Vagina (tissue), 2 donors: Measurements from ENCODE around the gene TTC3. TPM values are rescaled to one million over a fixed set of nuclear protein-coding genes. Genes with fewer than 3 reads are reported as not detected.

ENCODE experiments used
- DNase-seq, 2 donors: peaks; one replicate each; pipeline ENCODE4 v3.0.0-alpha.2; 2017; ENCODE audit errors: extremely low spot score in 2 of 2
- H3K27ac ChIP-seq: fragments of 200-600 bp; sonication (generic); one replicate; pipeline ENCODE4 v1.5.1; 2019
- H3K27me3 ChIP-seq: fragments of 200-600 bp; sonication (generic); one replicate; pipeline ENCODE4 v1.5.1; 2019
- H3K36me3 ChIP-seq, 2 donors: fragments of 200-600 bp; sonication (generic); one replicate each; pipeline ENCODE4 v1.5.1; 2017 to 2019
- H3K4me1 ChIP-seq: fragments of 200-600 bp; sonication (generic); one replicate; pipeline ENCODE4 v1.5.1; 2019
- H3K4me3 ChIP-seq, 2 donors: fragments of 200-600 bp; sonication (generic); 1 replicate in 1 of 2; 2 replicates in 1 of 2; pipeline ENCODE4 v1.5.1; 2016 to 2019
- H3K9me3 ChIP-seq: fragments of 200-600 bp; sonication (generic); one replicate; pipeline ENCODE4 v1.5.1; 2019
- POLR2A ChIP-seq, 2 donors: fragments of 450-650 bp; IDR thresholded peaks; one replicate each; pipeline ENCODE4 v1.6.1; 2017; ENCODE audit warnings: antibody characterized with exemption in 2 of 2, mild to moderate bottlenecking in 2 of 2, moderate library complexity in 2 of 2
- POLR2AphosphoS5 ChIP-seq, 2 donors: sonication (generic); formaldehyde crosslinking; IDR thresholded peaks; one replicate each; pipeline ENCODE4 v1.9.0; 2017; ENCODE audit warnings: antibody characterized with exemption in 2 of 2, mild to moderate bottlenecking in 2 of 2, low read depth in 1 of 2; ENCODE audit not compliant: insufficient read depth in 1 of 2
- intact Hi-C: fragments of 100-400 bp; cut with DNase I; formaldehyde crosslinking; loops from one replicate; pipeline ENCODE4 v1.15.1; 2023
- total RNA-seq: library from RNA; depleted of rRNA; stranded (reverse); fragments of >200 nt; gene quantifications from one replicate; pipeline ENCODE4 v1.2.3, GENCODE V29; 2016
- TF ChIP-seq, protein P1 (sequence below), 3 experiments: fragments of 450-650 bp in 2 of 3; fragments of 200-600 bp in 1 of 3; sonication (generic) in 1 of 3; IDR thresholded peaks; one replicate each; pipeline ENCODE4 v1.5.1; 2017 to 2019; ENCODE audit warnings: antibody characterized with exemption in 3 of 3, mild to moderate bottlenecking in 2 of 3, moderate library complexity in 2 of 3

The TTC3 gene
- total RNA-seq, 1 donor from 2014 or later, result 98.0 TPM

DNA sequence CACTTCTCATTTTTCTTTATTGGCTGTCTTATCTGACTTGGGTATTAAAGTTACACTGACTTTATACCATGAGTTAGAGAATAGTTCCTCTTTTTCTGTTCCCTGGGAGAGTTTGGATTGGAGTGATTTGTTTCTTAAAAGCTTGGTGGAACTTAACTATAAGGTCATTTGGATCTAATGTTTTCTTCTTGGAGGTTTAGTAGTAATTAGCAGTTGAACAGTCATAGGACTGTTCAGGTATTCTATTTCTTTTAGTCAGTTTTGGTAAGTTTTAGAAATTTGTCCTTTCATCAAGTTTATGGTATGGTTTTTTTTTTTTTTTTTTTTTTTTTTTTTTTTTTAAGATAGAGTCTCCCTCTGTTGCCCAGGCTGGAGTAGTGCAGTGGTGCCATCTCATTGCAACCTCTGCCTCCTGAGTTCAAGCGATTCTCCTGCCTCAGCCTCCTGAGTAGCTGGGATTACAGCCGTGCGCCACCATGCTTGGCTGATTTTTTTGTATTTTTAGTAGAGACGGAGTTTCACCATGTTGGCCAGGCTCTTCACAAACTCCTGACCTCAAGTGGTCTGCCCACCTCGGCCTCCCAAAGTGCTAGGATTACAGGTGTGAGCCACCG, 6.3 kb downstream of the TTC3 start:
- intact Hi-C loops, result no loop called here
- Histone ChIP-seq H3K4me1 (peaks cover 22% of the 10 kb centered on the region), H3K27me3 (no peaks in the 10 kb centered on the region), H3K36me3 (no peaks in the 10 kb centered on the region), H3K4me3 (no peak overlapping the region), H3K27ac (no peak overlapping the region), H3K9me3 (no peaks in the 10 kb centered on the region)
- TF ChIP-seq, protein P1, sequence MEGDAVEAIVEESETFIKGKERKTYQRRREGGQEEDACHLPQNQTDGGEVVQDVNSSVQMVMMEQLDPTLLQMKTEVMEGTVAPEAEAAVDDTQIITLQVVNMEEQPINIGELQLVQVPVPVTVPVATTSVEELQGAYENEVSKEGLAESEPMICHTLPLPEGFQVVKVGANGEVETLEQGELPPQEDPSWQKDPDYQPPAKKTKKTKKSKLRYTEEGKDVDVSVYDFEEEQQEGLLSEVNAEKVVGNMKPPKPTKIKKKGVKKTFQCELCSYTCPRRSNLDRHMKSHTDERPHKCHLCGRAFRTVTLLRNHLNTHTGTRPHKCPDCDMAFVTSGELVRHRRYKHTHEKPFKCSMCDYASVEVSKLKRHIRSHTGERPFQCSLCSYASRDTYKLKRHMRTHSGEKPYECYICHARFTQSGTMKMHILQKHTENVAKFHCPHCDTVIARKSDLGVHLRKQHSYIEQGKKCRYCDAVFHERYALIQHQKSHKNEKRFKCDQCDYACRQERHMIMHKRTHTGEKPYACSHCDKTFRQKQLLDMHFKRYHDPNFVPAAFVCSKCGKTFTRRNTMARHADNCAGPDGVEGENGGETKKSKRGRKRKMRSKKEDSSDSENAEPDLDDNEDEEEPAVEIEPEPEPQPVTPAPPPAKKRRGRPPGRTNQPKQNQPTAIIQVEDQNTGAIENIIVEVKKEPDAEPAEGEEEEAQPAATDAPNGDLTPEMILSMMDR (IDR thresholded peaks at IDR 0.05), result no peak
- DNase-seq, result no peak

DNA sequence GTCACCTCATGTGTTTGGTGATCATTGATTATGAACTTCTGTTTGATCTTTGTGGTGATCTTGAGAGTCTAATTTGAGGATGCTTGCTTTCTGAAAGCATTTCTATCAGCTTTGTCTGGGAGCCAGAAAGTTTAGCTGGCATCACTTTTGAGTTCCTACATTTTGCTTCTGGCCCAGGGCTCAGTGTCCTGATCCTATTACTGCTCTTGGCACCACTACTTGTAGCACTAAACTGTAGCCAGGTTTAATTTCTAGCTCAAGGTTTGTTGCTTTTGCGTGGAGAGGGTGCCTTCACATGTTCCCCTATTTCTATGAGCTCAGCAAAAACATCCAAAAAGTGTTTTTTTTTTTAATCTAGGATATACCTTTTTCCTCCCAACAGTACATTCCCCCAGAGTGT, 9.3 kb downstream of the TTC3 start:
- H3K4me1 ChIP-seq, result peaks cover 17% of the 10 kb centered on the region
- no peak for DNase-seq
- no peak overlapping the region for H3K27ac ChIP-seq
- no peaks in the 10 kb centered on the region for H3K27me3 ChIP-seq
- intact Hi-C loops, result no loop called here
- H3K36me3 ChIP-seq, result no peaks in the 10 kb centered on the region
- no peak overlapping the region for H3K4me3 ChIP-seq
- TF ChIP-seq POLR2A (IDR thresholded peaks at IDR 0.05) (no peak), POLR2AphosphoS5 (IDR thresholded peaks at IDR 0.05; ENCODE audit: insufficient read depth in 1 of 2, low read depth in 1 of 2) (no peak)
- TF ChIP-seq, protein P1 (IDR thresholded peaks at IDR 0.05), result no peak
- no peaks in the 10 kb centered on the region for H3K9me3 ChIP-seq

DNA sequence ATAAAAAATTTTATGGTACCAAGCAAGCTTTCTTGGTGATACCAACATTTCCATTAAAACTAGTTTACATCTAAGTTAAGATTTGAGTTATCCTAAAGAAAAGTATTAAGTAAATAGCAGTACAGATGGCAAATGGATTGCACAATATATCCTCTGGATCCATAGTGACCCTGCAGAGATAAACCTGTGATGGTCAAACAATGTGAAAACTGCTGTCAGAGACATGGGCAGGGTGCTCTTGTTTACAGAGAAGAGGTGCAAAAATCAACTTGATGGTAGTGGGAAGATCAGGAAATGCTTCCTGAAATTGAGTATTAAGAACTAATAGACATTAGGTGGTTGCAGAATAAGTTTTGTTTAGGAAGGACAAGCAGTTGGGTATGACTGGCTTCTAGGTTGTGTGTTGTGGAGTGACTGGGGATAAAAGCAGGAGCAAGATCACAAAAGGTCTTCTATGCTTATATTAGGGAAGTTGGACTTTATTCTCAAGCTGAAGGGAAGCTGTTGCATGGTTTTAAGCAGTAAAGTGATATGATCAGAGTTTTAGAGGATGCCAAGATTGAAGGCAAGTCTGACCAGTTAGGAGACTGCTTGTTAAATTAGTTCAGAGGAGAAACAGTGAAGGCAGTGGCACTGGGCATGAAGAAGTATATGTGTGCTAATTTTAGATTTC, 9.9 kb downstream of the TTC3 start:
- DNase-seq, result no peak
- H3K27ac ChIP-seq, result no peak overlapping the region
- H3K36me3 ChIP-seq, result no peaks in the 10 kb centered on the region
- no peaks in the 10 kb centered on the region for H3K27me3 ChIP-seq
- H3K4me1 ChIP-seq, result peaks cover 17% of the 10 kb centered on the region
- TF ChIP-seq POLR2A (IDR thresholded peaks at IDR 0.05), result no peak
- TF ChIP-seq, protein P1 (IDR thresholded peaks at IDR 0.05), result no peak
- no peak for TF ChIP-seq POLR2AphosphoS5 (IDR thresholded peaks at IDR 0.05; ENCODE audit: insufficient read depth in 1 of 2, low read depth in 1 of 2)
- intact Hi-C loops, result no loop called here
- no peak overlapping the region for H3K4me3 ChIP-seq
- no peaks in the 10 kb centered on the region for H3K9me3 ChIP-seq

DNA sequence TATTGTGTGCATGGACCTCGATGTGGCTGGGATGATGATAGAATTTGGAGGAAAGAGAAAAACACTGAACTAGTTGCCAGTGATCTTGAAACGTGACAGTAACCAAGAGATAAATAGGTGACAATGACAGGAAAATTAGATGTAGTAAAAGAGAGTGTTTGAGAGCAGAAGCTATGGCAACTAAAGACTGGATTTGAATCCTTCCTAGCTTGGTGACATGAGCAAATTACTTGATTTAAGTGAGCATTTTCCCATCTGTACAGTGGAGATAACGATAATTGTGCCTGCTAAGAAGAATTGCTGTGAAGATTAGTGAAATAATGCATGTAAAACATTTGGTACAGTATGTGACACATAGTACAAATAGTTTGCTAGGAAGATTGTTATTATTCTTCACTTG, 12.7 kb downstream of the TTC3 start:
- Histone ChIP-seq H3K4me1 (peaks cover 17% of the 10 kb centered on the region), H3K36me3 (no peaks in the 10 kb centered on the region), H3K4me3 (no peak overlapping the region), H3K27me3 (no peaks in the 10 kb centered on the region), H3K27ac (no peak overlapping the region), H3K9me3 (no peaks in the 10 kb centered on the region)
- intact Hi-C loops, result no loop called here
- no peak for TF ChIP-seq POLR2AphosphoS5 (IDR thresholded peaks at IDR 0.05; ENCODE audit: insufficient read depth in 1 of 2, low read depth in 1 of 2)
- TF ChIP-seq POLR2A (IDR thresholded peaks at IDR 0.05), result no peak
- TF ChIP-seq, protein P1 (IDR thresholded peaks at IDR 0.05), result no peak
- no peak for DNase-seq

DNA sequence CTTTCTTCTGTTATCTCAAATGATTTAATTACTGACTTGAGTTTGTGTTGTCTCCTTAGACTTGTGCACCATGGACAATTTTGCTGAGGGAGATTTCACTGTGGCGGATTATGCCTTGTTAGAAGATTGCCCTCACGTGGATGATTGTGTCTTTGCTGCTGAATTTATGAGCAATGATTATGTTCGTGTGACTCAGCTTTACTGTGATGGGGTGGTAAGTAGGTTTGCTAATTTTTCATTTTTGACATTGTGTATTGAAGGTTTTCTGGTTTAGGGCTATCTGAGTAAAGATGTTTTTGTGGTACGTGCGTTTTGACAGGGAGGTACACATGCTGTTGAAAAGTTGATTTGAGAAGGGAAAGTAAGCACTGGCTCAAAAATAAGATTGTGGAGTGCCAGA, 14.1 kb downstream of the TTC3 start:
- H3K4me1 ChIP-seq, result peaks cover 17% of the 10 kb centered on the region

More for the DNA sequence above, 14.1 kb downstream of the TTC3 start:
- Histone ChIP-seq H3K27me3 (no peaks in the 10 kb centered on the region), H3K9me3 (no peaks in the 10 kb centered on the region), H3K36me3 (peaks cover 0 to 5% of the 10 kb centered on the region in 2 donors), H3K27ac (no peak overlapping the region), H3K4me3 (no peak overlapping the region)
- intact Hi-C loops, result no loop called here
- DNase-seq, result no peak
- TF ChIP-seq, protein P1 (IDR thresholded peaks at IDR 0.05), result no peak
- TF ChIP-seq POLR2A (IDR thresholded peaks at IDR 0.05), result no peak
- TF ChIP-seq POLR2AphosphoS5 (IDR thresholded peaks at IDR 0.05; ENCODE audit: insufficient read depth in 1 of 2, low read depth in 1 of 2), result no peak
